Left lung (tissue), 10 donors: ENCODE data around the gene ARID1A. TPM values are rescaled to one million over a fixed set of nuclear protein-coding genes. Genes with fewer than 3 reads are reported as not detected.
A peak's percentile ranks its signal among the peaks of the same experiment; 100 is the strongest.

Experiments
- ATAC-seq: fragments of 200-7000 bp; cut with Tn5 transposase; one replicate; pipeline ENCODE4 v1.9.1; 2020; ENCODE audit warnings: moderate library complexity
- DNase-seq, 4 donors: peaks; one replicate each; pipeline ENCODE4 v3.0.0-alpha.2; 2013 to 2020
- H3K27ac ChIP-seq, 2 donors: fragments of 200-600 bp; sonication (generic) in 1 of 2; one replicate each; pipeline versions ENCODE4 v1.5.0 to v1.8.0; 2020 to 2021
- H3K27me3 ChIP-seq, 2 donors: fragments of 200-600 bp; sonication (generic) in 1 of 2; one replicate each; pipeline versions ENCODE4 v1.5.0 to v1.8.0; 2020 to 2021
- H3K36me3 ChIP-seq, 2 donors: fragments of 200-600 bp; sonication (generic) in 1 of 2; one replicate each; pipeline versions ENCODE4 v1.5.0 to v1.8.0; 2020 to 2021
- H3K4me1 ChIP-seq, 2 donors: fragments of 200-600 bp; one replicate each; pipeline ENCODE4 v1.8.0; 2021
- H3K4me3 ChIP-seq, 2 donors: fragments of 200-600 bp; sonication (generic) in 1 of 2; one replicate each; pipeline versions ENCODE4 v1.5.0 to v1.8.0; 2020 to 2021; ENCODE audit warnings: mild to moderate bottlenecking in 1 of 2
- H3K9me3 ChIP-seq, 2 donors: fragments of 200-600 bp; sonication (generic) in 1 of 2; one replicate each; pipeline versions ENCODE4 v1.5.0 to v1.8.0; 2020 to 2021
- CTCF ChIP-seq, 2 donors: fragments of 200-600 bp; sonication (generic) in 1 of 2; IDR thresholded peaks; one replicate each; pipeline versions ENCODE4 v1.5.0 to v1.8.0; 2021; ENCODE audit warnings: antibody characterized with exemption in 2 of 2
- intact Hi-C, 2 donors: fragments of 100-400 bp; cut with DNase I; formaldehyde crosslinking; loops; one replicate each; pipeline versions ENCODE4 v1.11.2 to v1.14.2; 2022
- polyA plus RNA-seq, 6 donors: library from polyadenylated mRNA; unstranded; fragments of 120-200 nt; gene quantifications; one replicate each; pipeline ENCODE4 v1.2.1, GENCODE V29; 2013; ENCODE audit not compliant: insufficient read length in 6 of 6
- total RNA-seq, 2 donors: library from RNA; stranded (reverse); fragmentation: NEBNext Ultra II Directional; extraction: Animal tissue kit (Norgen Biotek cat#: 25700); gene quantifications; one replicate each; pipeline ENCODE4 v1.2.1, GENCODE V29; 2021
- donor health status: DM: no; HTN: yes; CAD: no.
- donor health status: DM: no; HTN: no; CAD: no.

Gene ARID1A
- total and polyA plus RNA-seq, 8 donors = 65.5 to 106 (median 97.0) TPM

- Histone ChIP-seq H3K27me3 (no peaks in the 10 kb centered on the region), H3K9me3 (no peaks in the 10 kb centered on the region), H3K4me1 (peaks cover 63 to 73% of the 10 kb centered on the region in 2 donors), H3K36me3 (no peaks in the 10 kb centered on the region), H3K4me3 (peak overlapping the region; percentile 93 to 94), H3K27ac (peak overlapping the region; percentile 94 to 95)
- no peak for TF ChIP-seq CTCF (IDR thresholded peaks at IDR 0.05)
- DNase-seq = peak in 3 of 4 donors; percentile 72 to 89 (median 79)
- intact Hi-C loops = loop anchor here in 1 of 2 donors (10.0 kb wide), 1 partner anchor 87 kb away; the partner anchor contains the start of gene PIGV
- ATAC-seq = peak; percentile 51
Measured at GRCh38 chr1:26697978-26698849, 2.4 kb downstream of the ARID1A start.

- no peak for ATAC-seq
- intact Hi-C loops = no loop called here
- no peaks in the 10 kb centered on the region for H3K27me3 ChIP-seq
- no peak for DNase-seq
- no peaks in the 10 kb centered on the region for H3K9me3 ChIP-seq
- H3K36me3 ChIP-seq = no peaks in the 10 kb centered on the region
- H3K27ac ChIP-seq = peak overlapping the region in 1 of 2 donors; percentile 37
- no peak for TF ChIP-seq CTCF (IDR thresholded peaks at IDR 0.05)
- peaks cover 58 to 78% of the 10 kb centered on the region in 2 donors for H3K4me1 ChIP-seq
- H3K4me3 ChIP-seq = no peak overlapping the region
Measured at GRCh38 chr1:26700711-26701110, 4.9 kb downstream of the ARID1A start.

- no peak for ATAC-seq
- no peaks in the 10 kb centered on the region for H3K36me3 ChIP-seq
- no peak for DNase-seq
- H3K27ac ChIP-seq = peak overlapping the region in 1 of 2 donors; percentile 37
- no peak overlapping the region for H3K4me3 ChIP-seq
- no peaks in the 10 kb centered on the region for H3K27me3 ChIP-seq
- TF ChIP-seq CTCF (IDR thresholded peaks at IDR 0.05) = no peak
- no peaks in the 10 kb centered on the region for H3K9me3 ChIP-seq
- intact Hi-C loops = no loop called here
- peaks cover 66 to 85% of the 10 kb centered on the region in 2 donors for H3K4me1 ChIP-seq
Measured at GRCh38 chr1:26701266-26701994, 5.6 kb downstream of the ARID1A start.

GRCh38 chr1:26701995-26702679 lies 6.3 kb downstream of the ARID1A start:
- Histone ChIP-seq H3K27me3 (no peaks in the 10 kb centered on the region), H3K4me1 (peaks cover 68 to 92% of the 10 kb centered on the region in 2 donors), H3K36me3 (no peaks in the 10 kb centered on the region), H3K4me3 (no peak overlapping the region), H3K9me3 (no peaks in the 10 kb centered on the region), H3K27ac (peak overlapping the region in 1 of 2 donors; percentile 2)
- no peak for TF ChIP-seq CTCF (IDR thresholded peaks at IDR 0.05)
- intact Hi-C loops = no loop called here
- no peak for ATAC-seq
- no peak for DNase-seq
